Ramos (cell line): ENCODE measurements around the gene WDR62.

Experiments used
- in situ Hi-C: fragments of 300-500 bp; cut with MboI; formaldehyde crosslinking; loops from one replicate; pipeline ENCODE4 v1.14.3; 2022; ENCODE audit warnings: low sequenced_read_pairs; ENCODE audit not compliant: unreplicated experiment

Gene WDR62

GRCh38 chr19:36054733-36055686 lies at the start of gene WDR62:
TSS of gene WDR62 (plus strand) at chr19:36054897. CDS start at chr19:36054972, 75 bp downstream.
- in situ Hi-C loops: no loop called here

GRCh38 chr19:36006955-36007354 lies 47.7 kb upstream of the WDR62 start:
- in situ Hi-C loops: no loop called here

GRCh38 chr19:36008336-36008978 lies 46.2 kb upstream of the WDR62 start, which contains the start of gene SYNE4:
TSS of gene SYNE4 (minus strand) at chr19:36008813. CDS start at chr19:36008681, 132 bp downstream.
- in situ Hi-C loops: no loop called here

- in situ Hi-C loops: no loop called here
Measured at GRCh38 chr19:36009220-36009619, 45.5 kb upstream of the WDR62 start.

- in situ Hi-C loops: no loop called here
Measured at GRCh38 chr19:36009633-36010379, 44.9 kb upstream of the WDR62 start.

GRCh38 chr19:36010402-36010801 lies 44.3 kb upstream of the WDR62 start:
- in situ Hi-C loops: no loop called here

GRCh38 chr19:36013280-36014011 lies 41.3 kb upstream of the WDR62 start:
- in situ Hi-C loops: no loop called here

GRCh38 chr19:36014012-36014924 lies 40.4 kb upstream of the WDR62 start, which contains the start of gene ALKBH6:
TSS of gene ALKBH6 (minus strand) at chr19:36014213. CDS start at chr19:36013397, 816 bp downstream.
- in situ Hi-C loops: no loop called here

- in situ Hi-C loops: no loop called here
Measured at GRCh38 chr19:36019061-36019670, 35.5 kb upstream of the WDR62 start.

- in situ Hi-C loops: no loop called here
Measured at GRCh38 chr19:36023432-36023831, 31.3 kb upstream of the WDR62 start.

GRCh38 chr19:36025541-36025940 lies 29.2 kb upstream of the WDR62 start:
- in situ Hi-C loops: no loop called here

- in situ Hi-C loops: no loop called here
Measured at GRCh38 chr19:36026091-36026876, 28.4 kb upstream of the WDR62 start.

GRCh38 chr19:36027696-36028095 lies 27.0 kb upstream of the WDR62 start:
- in situ Hi-C loops: no loop called here

- in situ Hi-C loops: no loop called here
Measured at GRCh38 chr19:36028313-36029041, 26.2 kb upstream of the WDR62 start.

- in situ Hi-C loops: no loop called here
Measured at GRCh38 chr19:36030264-36031148, 24.2 kb upstream of the WDR62 start.

- in situ Hi-C loops: no loop called here
Measured at GRCh38 chr19:36031308-36031707, 23.4 kb upstream of the WDR62 start.
